ENCODE measurements around the gene CEP164. TPM values are rescaled to one million over a fixed set of nuclear protein-coding genes. Genes with fewer than 3 reads are reported as not detected.

The CEP164 gene
- total and polyA plus RNA-seq, 2 of the 4 experiments (the other 2 are of a cell fraction), result 23.3 to 26.9 TPM

DNA sequence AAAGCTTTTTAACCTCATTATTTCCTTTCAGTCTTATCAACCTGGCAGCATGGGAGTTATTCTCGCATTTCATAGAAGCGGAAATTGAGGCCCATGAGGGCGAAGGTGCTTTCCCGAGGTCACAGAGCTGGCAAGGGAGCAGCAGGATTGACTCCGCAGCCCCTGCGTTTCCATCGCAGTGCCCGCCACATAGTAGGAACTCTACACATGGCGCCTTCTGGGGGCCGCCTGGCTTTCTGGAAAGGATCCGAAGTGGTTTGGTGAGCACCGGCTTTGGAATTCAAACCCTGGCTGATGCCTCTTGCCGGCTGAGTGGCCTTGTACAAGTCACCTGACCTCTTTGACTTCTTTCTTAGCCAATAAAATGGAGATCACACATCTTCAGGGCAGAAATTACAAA lies 93.4 kb downstream of the CEP164 start:
- H2AK5ac ChIP-seq (ENCODE audit: low read depth, low read length), result no peak overlapping the region

More for the DNA sequence above, 93.4 kb downstream of the CEP164 start:
- intact Hi-C loops (cut with micrococcal nuclease) (no loop called here), in situ Hi-C loops (cut with MboI; ENCODE audit: low sequenced_read_pairs) (no loop called here), dilution Hi-C loops (cut with HindIII; ENCODE audit: low sequenced_read_pairs, unreplicated experiment) (no loop called here)
- no TSS peak for BruUV-seq (replicated peaks)
- Histone ChIP-seq H3K14ac (replicated peaks; ENCODE audit: low read depth, low read length) (no peak overlapping the region), H4K5ac (ENCODE audit: low read depth, low read length) (no peak overlapping the region), H3K9ac (ENCODE audit: low read depth, low read length) (no peak overlapping the region), H4K8ac (ENCODE audit: low read depth in 2 of 2, low read length in 2 of 2) (no peak overlapping the region), H3K23ac (ENCODE audit: low read depth, low read length) (no peak overlapping the region), H3K4ac (ENCODE audit: low read depth, low read length) (no peak overlapping the region), H3K4me2 (ENCODE audit: low read depth, low read length) (no peak overlapping the region), H3K27ac (ENCODE audit: insufficient read depth, low read length) (no peak overlapping the region), H3K9me3 (ENCODE audit: control insufficient read depth, insufficient read depth, low read length) (no peaks in the 10 kb centered on the region), H4K20me1 (ENCODE audit: insufficient read depth, low read length) (no peaks in the 10 kb centered on the region), H3K27me3 (ENCODE audit: control insufficient read depth, insufficient read depth, low read length) (peaks cover 19% of the 10 kb centered on the region), H3K79me1 (ENCODE audit: low read depth in 1 of 2, low read length in 2 of 2) (no peaks in the 10 kb centered on the region), H4K91ac (ENCODE audit: insufficient read depth, low read depth, low read length) (no peak overlapping the region), H2BK5ac (ENCODE audit: low read depth, low read length, poor library complexity, severe bottlenecking) (no peak overlapping the region), H2BK120ac (ENCODE audit: low read depth, low read length) (no peak overlapping the region), H2AFZ (replicated peaks; ENCODE audit: low read length, poor library complexity) (peak overlapping the region; percentile 32), H3K56ac (ENCODE audit: extremely low read depth, insufficient read depth, low read length) (no peak overlapping the region), H2BK20ac (ENCODE audit: low read depth, low read length) (no peak overlapping the region), H2AK9ac (replicated peaks; ENCODE audit: low read depth, low read length, poor library complexity) (no peak overlapping the region), H3K4me1 (ENCODE audit: control insufficient read depth, insufficient read depth, low read length) (no peaks in the 10 kb centered on the region), H3K9me1 (ENCODE audit: insufficient read depth, low read length) (no peaks in the 10 kb centered on the region), H2BK15ac (ENCODE audit: low read depth, low read length) (no peak overlapping the region), H3K18ac (ENCODE audit: low read depth, low read length) (no peak overlapping the region), H3K4me3 (ENCODE audit: insufficient read depth, low read depth, low read length) (no peak overlapping the region), H3K36me3 (ENCODE audit: control insufficient read depth, insufficient read depth, low read length) (no peaks in the 10 kb centered on the region)
- ChIA-PET CTCF (no interaction called here), POLR2A (ENCODE audit: unreplicated experiment) (no interaction called here)
- 89% methylated on average over 6 of the region's 13 CpGs; no CpG with 5 or more reads in 1 of the 2 experiments for WGBS, 2 experiments (ENCODE audit: extremely low coverage in 2 of 2, insufficient read length in 1 of 2)
- TF ChIP-seq CHD1 (IDR thresholded peaks at IDR 0.05; ENCODE audit: low read depth, low read length) (no peak), RAD21 (IDR thresholded peaks at IDR 0.05; ENCODE audit: low read length) (no peak)
- ATAC-seq (ENCODE audit: low read depth) (no peak), DNase-seq (no peak)

Data from IMR-90 (cell line).